Measurements from ENCODE around the gene PLN. TPM values are rescaled to one million over a fixed set of nuclear protein-coding genes. Genes with fewer than 3 reads are reported as not detected.

The PLN gene
- total RNA-seq, 2 donors from 2014 or later: 0.99 to 2.3 TPM

GRCh38 chr6:118603372-118603771 is 55.3 kb downstream of the PLN start:
- no peak overlapping the region for H3K4me3 ChIP-seq
- no peak for ATAC-seq

DNA sequence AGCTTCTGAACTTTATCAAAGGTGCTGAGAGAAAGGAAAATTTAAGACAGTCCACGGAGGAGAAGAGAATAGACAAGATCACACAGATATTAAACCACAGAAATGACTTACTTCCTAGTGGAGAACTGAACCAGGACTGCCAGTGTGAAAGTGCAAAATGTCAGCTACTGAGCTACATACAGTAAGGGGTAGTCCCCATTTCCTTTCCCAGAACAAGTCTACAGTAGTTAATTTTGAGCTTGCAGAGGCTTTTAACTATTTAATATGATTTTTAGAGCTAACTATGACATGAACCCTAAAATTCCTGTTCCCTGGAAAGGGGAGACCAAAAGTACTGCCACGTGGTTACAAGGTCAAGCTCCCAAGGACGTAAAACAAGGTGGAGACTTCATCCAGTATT is 58.2 kb downstream of the PLN start:
- 15 to 23% methylated on average over 3 of the region's 3 CpGs for WGBS, 2 donors
- ATAC-seq: no peak
- peaks cover 19% of the 10 kb centered on the region for H3K4me1 ChIP-seq
- H3K36me3 ChIP-seq (replicated peaks in 1 of 2; ENCODE audit: insufficient read depth in 1 of 2, low read depth in 2 of 2): no peaks in the 10 kb centered on the region
- TF ChIP-seq, protein P1, sequence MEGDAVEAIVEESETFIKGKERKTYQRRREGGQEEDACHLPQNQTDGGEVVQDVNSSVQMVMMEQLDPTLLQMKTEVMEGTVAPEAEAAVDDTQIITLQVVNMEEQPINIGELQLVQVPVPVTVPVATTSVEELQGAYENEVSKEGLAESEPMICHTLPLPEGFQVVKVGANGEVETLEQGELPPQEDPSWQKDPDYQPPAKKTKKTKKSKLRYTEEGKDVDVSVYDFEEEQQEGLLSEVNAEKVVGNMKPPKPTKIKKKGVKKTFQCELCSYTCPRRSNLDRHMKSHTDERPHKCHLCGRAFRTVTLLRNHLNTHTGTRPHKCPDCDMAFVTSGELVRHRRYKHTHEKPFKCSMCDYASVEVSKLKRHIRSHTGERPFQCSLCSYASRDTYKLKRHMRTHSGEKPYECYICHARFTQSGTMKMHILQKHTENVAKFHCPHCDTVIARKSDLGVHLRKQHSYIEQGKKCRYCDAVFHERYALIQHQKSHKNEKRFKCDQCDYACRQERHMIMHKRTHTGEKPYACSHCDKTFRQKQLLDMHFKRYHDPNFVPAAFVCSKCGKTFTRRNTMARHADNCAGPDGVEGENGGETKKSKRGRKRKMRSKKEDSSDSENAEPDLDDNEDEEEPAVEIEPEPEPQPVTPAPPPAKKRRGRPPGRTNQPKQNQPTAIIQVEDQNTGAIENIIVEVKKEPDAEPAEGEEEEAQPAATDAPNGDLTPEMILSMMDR (IDR thresholded peaks at IDR 0.05): no peak
- no peak for TF ChIP-seq POLR2A (IDR thresholded peaks at IDR 0.05)
- no peak overlapping the region for H3K27ac ChIP-seq
- H3K9me3 ChIP-seq: no peaks in the 10 kb centered on the region
- H3K27me3 ChIP-seq: no peaks in the 10 kb centered on the region
- intact Hi-C loops (cut with DNase I): no loop called here
- H3K4me3 ChIP-seq: no peak overlapping the region
- no peak for DNase-seq

More at GRCh38 chr6:118603372-118603771, 55.3 kb downstream of the PLN start:
- Histone ChIP-seq H3K9me3 (no peaks in the 10 kb centered on the region), H3K36me3 (replicated peaks in 1 of 2; ENCODE audit: insufficient read depth in 1 of 2, low read depth in 2 of 2) (no peaks in the 10 kb centered on the region), H3K27ac (no peak overlapping the region), H3K27me3 (no peaks in the 10 kb centered on the region), H3K4me1 (peaks cover 19% of the 10 kb centered on the region)
- intact Hi-C loops (cut with DNase I): no loop called here
- DNase-seq: no peak
- WGBS, 2 donors: 96 to 98% methylated on average over 2 of the region's 2 CpGs
- no peak for TF ChIP-seq POLR2A (IDR thresholded peaks at IDR 0.05)
- TF ChIP-seq, protein P1 (IDR thresholded peaks at IDR 0.05): no peak

- H3K27me3 ChIP-seq: no peaks in the 10 kb centered on the region
- TF ChIP-seq, protein P1 (IDR thresholded peaks at IDR 0.05): no peak
- TF ChIP-seq POLR2A (IDR thresholded peaks at IDR 0.05): no peak
- no peaks in the 10 kb centered on the region for H3K36me3 ChIP-seq (replicated peaks in 1 of 2; ENCODE audit: insufficient read depth in 1 of 2, low read depth in 2 of 2)
- ATAC-seq (no peak), DNase-seq (no peak)
- WGBS, 2 donors: 26 to 41% methylated on average over 5 of the region's 5 CpGs
- no peaks in the 10 kb centered on the region for H3K9me3 ChIP-seq
- peaks cover 19% of the 10 kb centered on the region for H3K4me1 ChIP-seq
- intact Hi-C loops (cut with DNase I): no loop called here
- no peak overlapping the region for H3K27ac ChIP-seq
- H3K4me3 ChIP-seq: no peak overlapping the region
These were observed 58.8 kb downstream of the PLN start for GRCh38 chr6:118606858-118607257.

Other genes with a start within 250 kb of the PLN start
- gene CEP85L, start 103.3 kb downstream of the PLN start, total RNA-seq: 1 to 10 TPM; 8.2 to 9.9 TPM

Data from body of pancreas (tissue), 4 donors.